Measurements from ENCODE around the gene CBLB. TPM values are rescaled to one million over a fixed set of nuclear protein-coding genes. Genes with fewer than 3 reads are reported as not detected.
"Not testable (repeated sequence)": the region's sequence is repeated elsewhere in the genome, so short reads cannot be mapped to it uniquely, and the experiment has no call there.

CBLB gene
- total RNA-seq, 2 experiments from 2014 or later, result 115 to 148 TPM

DNA sequence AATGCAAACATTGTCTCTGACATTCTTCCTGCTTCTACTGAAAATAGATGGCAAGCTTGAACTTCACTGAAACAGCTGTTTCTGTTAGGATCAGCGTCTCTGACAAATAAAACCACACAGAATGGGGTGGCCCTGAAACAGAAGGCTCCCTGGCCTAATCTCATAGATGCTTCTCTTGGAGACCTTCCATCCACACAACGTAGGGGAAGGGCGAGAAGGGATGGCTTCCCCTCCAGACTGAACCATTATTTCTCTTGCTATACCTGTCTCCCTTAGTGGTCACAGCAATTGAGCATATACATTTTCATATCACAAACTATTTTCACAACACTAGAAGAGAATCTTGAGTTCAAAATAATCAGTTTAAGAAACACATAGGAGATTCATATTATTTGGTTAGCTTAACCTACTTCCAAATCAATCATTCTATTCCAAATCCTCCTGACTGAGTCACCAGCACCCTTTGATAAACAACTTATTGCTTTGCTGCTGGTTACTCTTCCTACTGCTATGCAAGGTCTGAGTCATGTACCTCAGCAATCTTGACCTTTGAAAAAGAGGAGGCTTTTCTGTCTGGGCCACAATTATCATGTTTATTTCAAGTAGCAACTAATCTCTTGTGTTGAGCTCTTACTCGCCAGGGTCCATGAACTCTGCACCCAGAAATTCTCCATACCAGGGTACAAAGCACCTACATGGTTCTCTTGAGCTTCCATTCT lies 45.5 kb downstream of the CBLB start:
- DNase-seq, result no peak
- H3K4me1 Mint-ChIP-seq, result peaks cover 50% of the 10 kb centered on the region
- no peak overlapping the region for H3K4me3 Mint-ChIP-seq
- POLR2A ChIA-PET, result interaction anchor here (0.6 kb wide), 1 partner anchor 430 kb away, joined by 3 read pairs; no protein-coding TSS in a partner anchor
- H3K27ac Mint-ChIP-seq, result peak overlapping the region; percentile 26
- CTCF ChIA-PET, result interaction anchor here (0.8 to 1.4 kb wide), 3 partner anchors 11 to 16 kb away, joined by 3 to 4 read pairs (median 3); no protein-coding TSS in a partner anchor
- H3K9me3 Mint-ChIP-seq, result peaks cover 6% of the 10 kb centered on the region
- H3K27me3 Mint-ChIP-seq, result no peaks in the 10 kb centered on the region
- peaks cover 74% of the 10 kb centered on the region for H3K36me3 Mint-ChIP-seq (ENCODE audit: low read depth)

DNA sequence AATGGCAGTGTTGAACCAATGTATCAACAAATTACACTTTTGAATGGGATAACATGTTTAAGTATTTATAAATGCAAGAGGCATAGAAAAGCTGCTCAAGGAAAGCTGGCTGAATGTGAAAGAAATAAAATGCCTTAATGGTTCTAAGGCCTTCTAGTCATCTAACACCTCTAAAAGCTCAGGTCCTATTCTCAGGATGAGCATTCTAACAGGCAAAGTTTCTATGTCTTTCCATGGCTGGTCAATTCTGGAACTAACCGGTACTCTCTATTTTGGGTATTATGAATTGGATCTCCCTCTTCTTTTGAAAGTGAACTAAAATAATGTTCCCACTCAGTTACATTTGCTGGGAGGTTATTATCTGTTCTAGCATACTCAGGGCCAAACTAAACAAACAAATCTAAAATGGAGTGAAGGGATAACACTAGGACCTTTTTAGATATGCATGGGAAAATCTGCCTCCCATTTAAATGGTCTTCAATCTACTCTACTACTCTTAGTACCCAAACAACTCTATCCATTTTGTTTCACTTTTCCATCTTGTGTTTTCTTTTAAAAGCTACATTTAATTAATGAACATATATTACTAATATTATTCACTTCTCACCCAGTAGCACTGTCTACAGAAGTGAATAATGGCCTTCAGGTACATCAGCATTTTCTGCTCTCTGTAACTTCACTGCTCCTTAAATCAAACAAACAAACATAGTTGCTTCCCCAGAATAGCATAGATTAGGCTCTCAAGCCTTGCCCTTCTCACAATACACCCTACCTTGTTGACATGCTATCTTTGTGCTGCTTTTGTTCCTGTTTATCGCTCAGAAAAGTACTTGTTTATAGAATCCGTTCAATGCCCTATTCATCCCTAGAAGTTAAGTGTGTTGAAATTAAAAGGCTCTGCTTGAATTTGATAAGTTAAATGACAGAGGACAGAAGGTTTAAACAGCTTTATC lies 46.4 kb downstream of the CBLB start:
- peaks cover 3% of the 10 kb centered on the region for H3K9me3 Mint-ChIP-seq
- ChIA-PET POLR2A (interaction anchor here (0.6 kb wide), 1 partner anchor 431 kb away, joined by 3 read pairs; no protein-coding TSS in a partner anchor), CTCF (interaction anchor here (1.1 to 1.4 kb wide), 3 partner anchors 11 to 17 kb away, joined by 3 to 5 read pairs (median 3); no protein-coding TSS in a partner anchor)
- peaks cover 71% of the 10 kb centered on the region for H3K36me3 Mint-ChIP-seq (ENCODE audit: low read depth)
- no peaks in the 10 kb centered on the region for H3K27me3 Mint-ChIP-seq
- DNase-seq, result no peak
- no peak overlapping the region for H3K4me3 Mint-ChIP-seq
- H3K4me1 Mint-ChIP-seq, result peaks cover 44% of the 10 kb centered on the region
- H3K27ac Mint-ChIP-seq, result peak overlapping the region; percentile 34

DNA sequence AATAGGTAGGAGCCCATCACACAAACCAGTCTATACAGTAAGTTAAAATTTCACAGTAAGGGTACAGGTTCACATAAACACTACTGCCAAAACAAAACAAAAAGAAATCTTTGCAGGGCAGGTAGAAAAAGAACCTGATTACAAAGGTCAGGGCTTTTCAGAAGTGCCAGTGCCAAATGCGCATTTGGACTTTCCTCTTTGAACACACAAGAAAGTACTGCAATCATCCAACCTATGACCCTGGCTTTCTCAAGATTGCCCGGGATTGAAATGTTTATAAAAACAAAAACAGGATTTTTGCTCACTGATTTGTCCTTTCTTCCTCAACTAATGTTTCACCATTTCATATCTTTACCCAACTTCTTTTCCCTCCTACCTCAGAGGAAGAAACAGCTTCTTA lies 47.4 kb downstream of the CBLB start:
- no peaks in the 10 kb centered on the region for H3K27me3 Mint-ChIP-seq
- H3K4me1 Mint-ChIP-seq, result peaks cover 38% of the 10 kb centered on the region

DNA sequence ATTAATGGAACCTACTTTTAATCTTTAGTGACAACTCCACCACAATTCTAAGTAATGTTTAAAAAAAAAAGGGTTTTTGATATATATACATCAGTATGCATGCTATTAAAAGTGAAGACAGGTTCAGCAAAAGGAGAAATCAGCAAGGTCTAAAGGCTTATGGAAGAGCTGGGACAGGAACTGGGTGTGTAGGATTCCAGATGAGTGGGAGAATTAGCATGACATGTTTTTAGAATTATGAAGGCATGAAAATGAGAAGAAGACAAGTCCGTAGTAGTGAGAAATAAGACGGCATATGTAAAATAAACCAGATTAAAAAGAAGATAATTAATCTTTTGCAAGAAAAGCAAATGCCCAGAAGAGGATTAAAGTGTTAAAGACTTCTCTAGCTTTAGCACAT lies 52.0 kb downstream of the CBLB start:
- peaks cover 12% of the 10 kb centered on the region for H3K9me3 Mint-ChIP-seq
- DNase-seq, result no peak
- H3K27ac Mint-ChIP-seq, result no peak overlapping the region
- peaks cover 31% of the 10 kb centered on the region for H3K4me1 Mint-ChIP-seq
- POLR2A ChIA-PET, result no interaction called here
- H3K36me3 Mint-ChIP-seq (ENCODE audit: low read depth), result peaks cover 67% of the 10 kb centered on the region
- CTCF ChIA-PET, result interaction anchor here (0.7 to 1.2 kb wide), 2 partner anchors 8 to 22 kb away, joined by 3 to 4 read pairs; no protein-coding TSS in a partner anchor
- H3K27me3 Mint-ChIP-seq, result no peaks in the 10 kb centered on the region
- no peak overlapping the region for H3K4me3 Mint-ChIP-seq

More for the DNA sequence above, 47.4 kb downstream of the CBLB start:
- H3K36me3 Mint-ChIP-seq (ENCODE audit: low read depth), result peaks cover 71% of the 10 kb centered on the region
- H3K27ac Mint-ChIP-seq, result no peak overlapping the region
- H3K9me3 Mint-ChIP-seq, result peaks cover 4% of the 10 kb centered on the region
- CTCF ChIA-PET, result interaction anchor here (1.2 kb wide), 1 partner anchor 12 kb away, joined by 5 read pairs; no protein-coding TSS in a partner anchor
- POLR2A ChIA-PET, result no interaction called here
- DNase-seq, result no peak
- H3K4me3 Mint-ChIP-seq, result no peak overlapping the region

DNA sequence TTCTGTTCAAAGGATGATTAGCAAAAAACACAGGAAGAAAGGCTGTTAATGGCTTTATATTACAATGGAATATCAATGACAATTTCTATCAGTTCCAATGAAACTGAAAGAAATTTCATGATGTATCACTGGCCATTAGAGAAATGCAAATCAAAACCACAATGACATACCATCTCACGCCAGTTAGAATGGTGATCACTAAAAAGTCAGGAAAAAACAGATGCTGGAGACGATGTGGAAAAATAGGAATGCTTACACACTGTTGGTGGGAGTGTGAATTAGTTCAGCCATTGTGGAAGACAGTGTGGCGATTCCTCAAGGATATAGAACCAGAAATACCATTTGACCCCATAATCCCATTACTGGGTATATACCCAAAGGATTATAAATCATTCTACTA lies 53.5 kb downstream of the CBLB start:
- H3K4me3 Mint-ChIP-seq, POLR2A ChIA-PET, H3K27me3 Mint-ChIP-seq, CTCF ChIA-PET, DNase-seq: not testable (repeated sequence)
- H3K27ac Mint-ChIP-seq, result peak overlapping the region; percentile 16
- peaks cover 33% of the 10 kb centered on the region for H3K4me1 Mint-ChIP-seq
- H3K9me3 Mint-ChIP-seq, result peaks cover 12% of the 10 kb centered on the region
- peaks cover 62% of the 10 kb centered on the region for H3K36me3 Mint-ChIP-seq (ENCODE audit: low read depth)

DNA sequence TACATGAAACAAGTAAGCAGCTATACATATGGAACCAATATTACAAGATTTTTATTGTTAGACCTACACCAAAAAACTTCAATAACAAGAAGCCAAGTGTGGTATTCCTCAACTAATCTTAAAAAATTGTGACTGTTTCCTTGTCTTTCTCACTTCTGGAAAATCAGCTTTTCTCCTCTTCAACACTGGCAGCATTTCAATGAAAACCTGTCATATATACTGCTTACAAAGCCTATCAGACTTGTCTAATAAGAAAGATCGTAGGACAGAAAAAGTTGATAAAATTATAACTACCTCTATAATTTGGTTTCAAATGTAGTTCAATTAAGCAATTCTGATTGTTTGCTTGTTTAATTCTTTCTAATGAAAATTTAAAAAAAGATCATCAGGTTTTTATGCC lies 55.1 kb downstream of the CBLB start:
- H3K27me3 Mint-ChIP-seq, result no peaks in the 10 kb centered on the region
- no peak overlapping the region for H3K27ac Mint-ChIP-seq
- ChIA-PET POLR2A (no interaction called here), CTCF (no interaction called here)
- DNase-seq, result no peak
- H3K9me3 Mint-ChIP-seq, result peaks cover 12% of the 10 kb centered on the region
- H3K4me3 Mint-ChIP-seq, result no peak overlapping the region
- H3K36me3 Mint-ChIP-seq (ENCODE audit: low read depth), result peaks cover 57% of the 10 kb centered on the region
- peaks cover 43% of the 10 kb centered on the region for H3K4me1 Mint-ChIP-seq

DNA sequence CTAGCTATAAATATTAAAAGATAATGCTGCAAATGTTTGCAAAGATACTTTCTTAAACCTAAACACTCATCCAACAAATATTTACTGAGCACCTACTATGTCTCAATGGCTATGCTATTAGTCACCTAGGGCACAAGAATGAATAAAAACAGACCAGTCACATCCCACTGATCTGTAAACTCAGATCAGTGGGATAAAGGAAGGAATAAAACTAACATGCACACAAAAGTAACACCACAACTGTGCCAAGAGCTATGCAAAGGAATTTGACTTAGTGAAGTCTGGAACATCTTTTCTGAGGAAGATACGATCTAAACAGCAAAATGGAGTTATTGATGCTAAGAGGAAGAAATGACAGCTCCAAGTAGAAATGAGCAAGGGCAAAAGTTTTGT lies 56.6 kb downstream of the CBLB start:
- CTCF ChIA-PET, result interaction anchor here (0.6 to 1.4 kb wide), 2 partner anchors 12 to 66 kb away, joined by 3 to 4 read pairs; no protein-coding TSS in a partner anchor
- DNase-seq, result no peak
- no peak overlapping the region for H3K4me3 Mint-ChIP-seq
- no peak overlapping the region for H3K27ac Mint-ChIP-seq
- H3K36me3 Mint-ChIP-seq (ENCODE audit: low read depth), result peaks cover 58% of the 10 kb centered on the region
- POLR2A ChIA-PET, result no interaction called here
- H3K4me1 Mint-ChIP-seq, result peaks cover 48% of the 10 kb centered on the region
- H3K9me3 Mint-ChIP-seq, result peaks cover 12% of the 10 kb centered on the region
- H3K27me3 Mint-ChIP-seq, result no peaks in the 10 kb centered on the region

DNA sequence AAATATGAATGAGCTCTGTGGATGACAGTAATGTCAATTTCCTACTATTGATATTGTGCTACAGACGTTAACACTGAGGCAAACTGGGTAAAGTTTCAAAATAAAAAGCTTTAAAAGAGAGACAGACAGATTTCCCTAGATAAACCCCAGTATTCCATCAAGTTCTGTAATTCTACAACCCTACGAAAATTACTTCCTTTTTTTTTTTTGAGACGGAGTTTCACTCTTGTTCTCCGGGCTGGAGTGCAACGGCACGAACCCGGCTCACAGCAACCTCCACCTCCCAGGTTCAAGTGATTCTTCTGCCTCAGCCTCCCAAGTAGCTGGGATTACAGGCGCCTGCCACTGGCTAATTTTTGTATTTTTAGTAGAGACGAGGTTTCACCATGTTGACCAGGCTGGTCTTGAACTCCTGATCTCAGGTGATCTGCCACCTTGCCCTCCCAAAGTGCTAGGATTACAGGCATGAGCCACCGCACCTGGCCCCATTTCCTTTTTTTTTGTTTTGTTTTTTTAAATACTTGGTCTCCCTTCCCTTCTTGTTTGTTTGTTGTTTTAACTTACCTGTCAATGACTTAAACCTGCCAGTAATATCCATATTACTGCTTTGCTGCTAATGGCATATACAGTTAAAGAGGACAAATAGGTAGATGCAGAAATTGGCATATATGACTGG lies 57.2 kb downstream of the CBLB start:
- H3K4me3 Mint-ChIP-seq, result no peak overlapping the region
- H3K9me3 Mint-ChIP-seq, result peaks cover 10% of the 10 kb centered on the region
- H3K4me1 Mint-ChIP-seq, result peaks cover 51% of the 10 kb centered on the region
- ChIA-PET POLR2A (no interaction called here), CTCF (interaction anchor here (0.6 to 2.4 kb wide), 6 partner anchors 11 to 438 kb away, joined by 3 to 6 read pairs (median 4); no protein-coding TSS in a partner anchor)
- no peak for DNase-seq
- no peaks in the 10 kb centered on the region for H3K27me3 Mint-ChIP-seq
- no peak overlapping the region for H3K27ac Mint-ChIP-seq
- peaks cover 53% of the 10 kb centered on the region for H3K36me3 Mint-ChIP-seq (ENCODE audit: low read depth)

DNA sequence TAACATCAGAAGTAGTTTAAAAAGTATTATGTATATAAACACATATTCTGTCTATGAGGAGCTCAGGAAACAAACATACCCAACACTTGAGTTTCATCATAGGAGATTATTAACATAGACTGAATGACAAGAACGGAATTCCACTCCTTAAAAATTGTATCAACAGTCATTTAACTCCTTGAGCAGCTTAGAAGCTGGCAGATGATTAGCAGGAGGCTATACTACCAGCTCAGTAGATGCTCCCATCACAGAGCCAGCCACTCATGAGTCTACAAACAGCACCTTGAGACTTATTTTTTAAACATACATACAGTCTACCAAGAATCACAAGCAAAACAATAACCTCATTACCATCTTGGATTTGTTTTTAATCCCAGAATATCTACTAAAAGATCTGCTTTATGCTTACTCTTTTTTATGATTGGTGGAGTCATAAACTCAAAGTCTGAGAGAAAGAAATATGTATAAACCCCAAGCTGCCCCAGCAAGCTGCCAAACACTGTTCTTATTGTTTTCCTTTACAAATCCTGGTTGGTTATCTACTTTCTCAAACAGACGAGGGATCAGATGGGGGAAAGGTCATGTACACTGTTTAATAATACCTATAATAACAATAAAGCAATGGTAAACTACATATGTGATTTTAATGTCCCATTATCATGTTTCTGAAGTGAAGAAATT lies 59.5 kb downstream of the CBLB start:
- Mint-ChIP-seq H3K9me3 (peaks cover 4% of the 10 kb centered on the region), H3K4me1 (peaks cover 54% of the 10 kb centered on the region), H3K27ac (no peak overlapping the region), H3K36me3 (ENCODE audit: low read depth) (peaks cover 48% of the 10 kb centered on the region), H3K4me3 (no peak overlapping the region), H3K27me3 (no peaks in the 10 kb centered on the region)
- DNase-seq, result no peak
- POLR2A ChIA-PET, result no interaction called here
- CTCF ChIA-PET, result interaction anchor here (0.6 to 2.4 kb wide), 7 partner anchors 8 to 231 kb away, joined by 3 to 6 read pairs (median 4); no protein-coding TSS in a partner anchor

DNA sequence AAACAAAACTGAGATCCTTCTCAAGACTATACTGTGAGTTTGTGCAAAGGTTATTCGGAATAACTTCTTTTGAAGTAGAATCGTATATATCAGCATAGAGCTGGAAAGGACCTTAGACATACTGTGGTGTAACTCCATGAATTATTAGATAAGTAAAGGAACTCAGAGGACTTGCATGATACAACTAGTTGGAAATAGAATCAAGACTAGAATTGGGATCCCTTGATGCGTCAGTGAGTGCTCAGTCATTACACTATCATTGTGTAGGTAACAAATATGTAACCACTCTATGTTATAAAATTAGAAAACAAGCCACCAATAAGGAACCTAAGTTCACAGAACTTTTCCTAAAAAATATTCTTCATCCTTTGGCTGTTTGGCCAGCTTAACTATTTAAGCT lies 61.1 kb downstream of the CBLB start:
- no peak for DNase-seq
- no peak overlapping the region for H3K4me3 Mint-ChIP-seq
- no peaks in the 10 kb centered on the region for H3K27me3 Mint-ChIP-seq
- peaks cover 49% of the 10 kb centered on the region for H3K36me3 Mint-ChIP-seq (ENCODE audit: low read depth)
- POLR2A ChIA-PET, result no interaction called here
- CTCF ChIA-PET, result interaction anchor here (1.8 kb wide), 1 partner anchor 19 kb away, joined by 4 read pairs; no protein-coding TSS in a partner anchor
- peaks cover 4% of the 10 kb centered on the region for H3K9me3 Mint-ChIP-seq
- peaks cover 52% of the 10 kb centered on the region for H3K4me1 Mint-ChIP-seq
- H3K27ac Mint-ChIP-seq, result no peak overlapping the region

DNA sequence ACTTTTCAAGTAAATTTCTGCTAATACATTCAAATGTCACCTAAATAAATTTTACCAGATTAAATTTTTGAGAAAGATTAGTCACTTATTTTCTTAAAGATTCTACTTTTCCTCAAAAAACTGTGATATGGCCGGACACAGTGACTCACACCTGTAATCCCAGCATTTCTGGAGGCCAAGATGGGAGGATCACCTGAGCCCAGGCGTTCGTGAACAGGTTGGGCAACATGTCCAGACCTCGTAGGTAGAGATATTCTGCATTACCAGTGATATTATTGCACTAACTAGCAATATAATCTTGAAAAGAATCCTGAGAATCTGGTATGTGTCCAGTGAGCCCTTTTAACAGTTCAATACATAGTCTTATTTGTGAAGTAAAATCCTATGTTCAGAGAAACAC lies 61.7 kb downstream of the CBLB start:
- CTCF ChIA-PET, result no interaction called here
- no peak for DNase-seq
- Mint-ChIP-seq H3K4me1 (peaks cover 53% of the 10 kb centered on the region), H3K27me3 (no peaks in the 10 kb centered on the region), H3K36me3 (ENCODE audit: low read depth) (peaks cover 49% of the 10 kb centered on the region), H3K4me3 (no peak overlapping the region), H3K9me3 (peaks cover 4% of the 10 kb centered on the region), H3K27ac (no peak overlapping the region)
- POLR2A ChIA-PET, result no interaction called here

DNA sequence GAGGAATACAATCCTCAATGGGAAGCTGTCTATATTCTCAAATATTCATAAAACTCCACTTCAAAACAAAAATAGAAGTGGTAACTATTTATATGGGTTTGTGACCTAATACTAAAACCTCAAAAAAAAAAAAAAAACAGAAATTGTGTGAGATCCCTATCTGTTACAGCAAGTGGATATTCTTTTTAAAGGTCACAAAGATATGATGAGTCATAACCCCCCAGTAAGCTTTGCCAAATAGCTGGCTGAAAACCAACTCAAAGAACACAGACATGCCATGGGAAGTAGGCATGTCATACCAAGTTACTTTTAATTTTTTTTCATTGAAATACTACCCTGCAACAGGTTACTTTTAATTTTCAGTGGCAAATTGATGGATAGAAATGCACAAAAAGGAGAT lies 62.5 kb downstream of the CBLB start:
- Mint-ChIP-seq H3K27me3 (no peaks in the 10 kb centered on the region), H3K27ac (no peak overlapping the region), H3K4me3 (no peak overlapping the region), H3K36me3 (ENCODE audit: low read depth) (peaks cover 50% of the 10 kb centered on the region), H3K9me3 (peaks cover 4% of the 10 kb centered on the region), H3K4me1 (peaks cover 55% of the 10 kb centered on the region)
- no peak for DNase-seq
- ChIA-PET POLR2A (interaction anchor here (0.6 kb wide), 1 partner anchor 401 kb away, joined by 5 read pairs; no protein-coding TSS in a partner anchor), CTCF (interaction anchor here (0.8 kb wide), 1 partner anchor 30 kb away, joined by 3 read pairs; no protein-coding TSS in a partner anchor)
